GM12878 (cell line): Measurements from ENCODE around the gene SAMSN1. TPM values are rescaled to one million over a fixed set of nuclear protein-coding genes. Genes with fewer than 3 reads are reported as not detected.
A peak's percentile ranks its signal among the peaks of the same experiment; 100 is the strongest.

Experiments used
- ATF7 ChIP-seq: fragments of 450-650 bp; IDR thresholded peaks from 2 replicates; pipeline ENCODE4 v1.6.1; 2016; ENCODE audit warnings: low read depth, mild to moderate bottlenecking
- CBX3 ChIP-seq: fragments of 200-600 bp; sonication (generic); IDR thresholded peaks from 2 replicates; pipeline ENCODE4 v1.6.1; 2016; ENCODE audit warnings: low read depth, borderline replicate concordance
- CEBPB ChIP-seq, 2 experiments: fragments of 150-350 bp in 1 of 2; IDR thresholded peaks; 2 replicates each; pipeline ENCODE4 v1.6.1; 2012 to 2014; ENCODE audit warnings: low read depth in 2 of 2, low read length in 2 of 2, borderline replicate concordance in 1 of 2, inconsistent platforms in 1 of 2
- CREB1 ChIP-seq: IDR thresholded peaks from 2 replicates; pipeline ENCODE4 v1.6.1; 2012; ENCODE audit warnings: low read depth, mild to moderate bottlenecking, inconsistent platforms
- ELK1 ChIP-seq: IDR thresholded peaks from 2 replicates; pipeline ENCODE4 v1.6.1; 2012; ENCODE audit warnings: low read depth, low read length, improper control_type of control experiment
- FOS ChIP-seq: IDR thresholded peaks from 3 replicates; pipeline ENCODE4 v1.6.1; 2011; ENCODE audit warnings: borderline replicate concordance; ENCODE audit not compliant: insufficient read length; ENCODE audit errors: extremely low read depth
- KAT2A ChIP-seq: conservative IDR thresholded peaks from 2 replicates; pipeline ENCODE4 v1.6.1; 2011; ENCODE audit warnings: low read depth, low read length; ENCODE audit not compliant: control insufficient read depth
- MTA3 ChIP-seq: IDR thresholded peaks from 2 replicates; pipeline ENCODE4 v1.6.1; 2012; ENCODE audit warnings: low read length, inconsistent platforms, borderline replicate concordance
- MYC ChIP-seq: IDR thresholded peaks from 2 replicates; pipeline ENCODE4 v1.6.1; 2011; ENCODE audit warnings: mild to moderate bottlenecking, low read length, moderate library complexity, inconsistent platforms; ENCODE audit not compliant: insufficient read depth, insufficient replicate concordance, insufficient read length, severe bottlenecking
- POLR2AphosphoS2 ChIP-seq: IDR thresholded peaks from 2 replicates; pipeline ENCODE4 v1.6.1; 2011; ENCODE audit warnings: low read depth, mild to moderate bottlenecking, low read length, improper control_type of control experiment, moderate library complexity
- POU2F2 ChIP-seq: IDR thresholded peaks from 3 replicates; pipeline ENCODE4 v1.6.1; 2011; ENCODE audit warnings: low read depth, mild to moderate bottlenecking, low read length, borderline replicate concordance
- RAD51 ChIP-seq: fragments of 450-650 bp; IDR thresholded peaks from 2 replicates; pipeline ENCODE4 v1.6.1; 2016; ENCODE audit warnings: moderate library complexity, mild to moderate bottlenecking, inconsistent platforms
- RB1 ChIP-seq: fragments of 450-650 bp; formaldehyde crosslinking; IDR thresholded peaks from 2 replicates; pipeline ENCODE4 v1.6.1; 2017; ENCODE audit warnings: mild to moderate bottlenecking, borderline replicate concordance
- REST ChIP-seq: IDR thresholded peaks from 2 replicates; pipeline ENCODE4 v1.6.1; 2012; ENCODE audit warnings: mild to moderate bottlenecking, low read depth, low read length
- RFX5 ChIP-seq: IDR thresholded peaks from 2 replicates; pipeline ENCODE4 v1.6.1; 2011; ENCODE audit warnings: low read depth, low read length, improper control_type of control experiment
- SKIL ChIP-seq: fragments of 450-650 bp; IDR thresholded peaks from 2 replicates; pipeline ENCODE4 v1.6.1; 2017; ENCODE audit warnings: mild to moderate bottlenecking, low read depth, inconsistent platforms; ENCODE audit not compliant: poor library complexity, severe bottlenecking
- SP1 ChIP-seq: IDR thresholded peaks from one replicate; pipeline ENCODE4 v1.6.1; 2011; ENCODE audit warnings: low read depth, low read length
- SPI1 ChIP-seq: IDR thresholded peaks from 2 replicates; pipeline ENCODE4 v1.6.1; 2011; ENCODE audit warnings: low read depth, mild to moderate bottlenecking, low read length, moderate library complexity, borderline replicate concordance; ENCODE audit not compliant: insufficient read depth
- TAF1 ChIP-seq: IDR thresholded peaks from 2 replicates; pipeline ENCODE4 v1.6.1; 2011; ENCODE audit warnings: mild to moderate bottlenecking, low read depth, low read length, borderline replicate concordance
- TCF3 ChIP-seq: IDR thresholded peaks from 2 replicates; pipeline ENCODE4 v1.6.1; 2012; ENCODE audit warnings: low read depth, mild to moderate bottlenecking, low read length, borderline replicate concordance; ENCODE audit not compliant: insufficient read depth
- YY1 ChIP-seq: IDR thresholded peaks from 2 replicates; pipeline ENCODE4 v1.6.1; 2011; ENCODE audit warnings: low read depth, mild to moderate bottlenecking, low read length
- ZNF217 ChIP-seq: fragments of 450-650 bp; IDR thresholded peaks from 2 replicates; pipeline ENCODE4 v1.6.1; 2017; ENCODE audit warnings: antibody characterized with exemption, mild to moderate bottlenecking
- polyA plus RNA-seq, 11 experiments: library from polyadenylated mRNA; depleted of rRNA in 4 of 11; unstranded in 6 of 11; stranded (reverse) in 5 of 11; fragments of >200 nt; fragmentation: Nextera tagmentation in 4 of 11; fragmentation: Illumina TruSeq in 1 of 11; extraction: Ambion mirVana in 4 of 11; extraction: Trizol in 1 of 11; gene quantifications; 1 replicate in 1 of 11; 2 replicates in 10 of 11; pipeline versions ENCODE4 v1.2.1 to v1.2.3, GENCODE V29; 2011 to 2016; ENCODE audit warnings: inconsistent platforms in 2 of 11, missing spikeins in 2 of 11, low read depth in 1 of 11
- total RNA-seq, 4 experiments: library from RNA; depleted of rRNA in 3 of 4; stranded (reverse); fragments of >200 nt in 3 of 4; fragmentation: Illumina TruSeq in 1 of 4; extraction: Trizol in 1 of 4; gene quantifications; 2 replicates each; pipeline versions ENCODE4 v1.2.1 to v1.2.3, GENCODE V29; 2013 to 2021

SAMSN1 gene
- total and polyA plus RNA-seq, 10 of the 15 experiments (the other 5 are each of a cell fraction or from before 2014, with no cell fraction given): 23.2 to 102 (median 44.9) TPM

GRCh38 chr21:14523234-14523633 lies 22.9 kb downstream of the SAMSN1 start (continued):
- TF ChIP-seq REST (no peak), MTA3 (peak; percentile 34; the same call in 1 of the 2 replicates), SP1 (no peak), TAF1 (no peak), TCF3 (no peak), MYC (no peak), ATF7 (peak; percentile 33; the same call in 1 of the 2 replicates), KAT2A (no peak), SKIL (peak; percentile 73), RFX5 (no peak), CBX3 (no peak), YY1 (no peak), CEBPB (IDR thresholded peaks at IDR 0.05; ENCODE audit: borderline replicate concordance in 1 of 2, low read depth in 2 of 2, low read length in 2 of 2) (no peak), RB1 (no peak), POLR2AphosphoS2 (no peak), CREB1 (no peak), ZNF217 (no peak), ELK1 (no peak), FOS (no peak), POU2F2 (no peak), RAD51 (no peak), SPI1 (no peak)
